COLO668 (cell line): ENCODE measurements around the gene EEF1A2.

Source experiments
- DNase-seq: peaks from one replicate; lab custom pipeline; 2025; ENCODE audit not compliant: unreplicated experiment; lab: John Stamatoyannopoulos, UW

The EEF1A2 gene

DNA sequence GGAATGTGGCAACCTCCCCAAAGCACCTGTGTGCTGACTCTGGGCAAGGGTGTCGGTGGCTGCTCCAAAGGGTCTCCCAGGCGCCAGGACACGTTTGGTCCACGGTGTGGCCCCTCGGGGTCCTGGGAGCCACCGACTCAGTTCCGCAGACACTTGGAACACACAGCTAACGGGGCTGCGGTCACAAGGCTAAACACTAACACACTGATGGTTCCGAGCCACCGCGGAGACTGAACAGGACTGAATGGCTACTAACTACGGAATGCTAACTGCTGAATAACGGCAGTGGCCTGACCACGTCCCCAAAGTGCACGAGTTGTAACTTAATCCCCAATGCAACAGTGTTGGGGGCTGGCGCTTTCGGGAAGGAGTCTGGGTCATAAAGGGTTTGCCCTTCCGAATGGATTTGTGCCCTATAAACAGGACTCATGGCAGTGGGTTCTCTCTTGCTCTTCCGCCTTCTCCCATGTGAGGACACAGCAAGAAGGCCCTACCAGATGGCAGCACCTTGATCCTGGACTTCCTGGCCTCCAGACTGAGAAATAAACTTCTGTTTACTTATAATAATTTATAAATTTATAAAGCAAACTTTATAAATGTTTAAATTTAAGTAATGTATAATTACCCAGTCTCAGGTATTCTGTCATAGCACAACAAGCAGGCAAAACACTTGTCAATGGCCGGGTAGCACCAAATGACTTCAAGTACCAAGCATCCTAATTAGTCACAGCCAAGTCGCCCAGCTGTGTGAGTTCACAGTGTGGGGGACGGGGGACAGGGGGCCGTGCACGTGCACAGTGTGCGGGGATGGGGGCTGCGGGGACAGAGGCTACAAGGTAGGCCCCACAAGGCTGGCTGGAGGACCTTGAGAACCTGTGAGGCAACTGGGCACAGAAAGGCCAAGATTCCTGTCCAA lies 2.3 kb upstream of the EEF1A2 start:
- DNase-seq: no peak

DNA sequence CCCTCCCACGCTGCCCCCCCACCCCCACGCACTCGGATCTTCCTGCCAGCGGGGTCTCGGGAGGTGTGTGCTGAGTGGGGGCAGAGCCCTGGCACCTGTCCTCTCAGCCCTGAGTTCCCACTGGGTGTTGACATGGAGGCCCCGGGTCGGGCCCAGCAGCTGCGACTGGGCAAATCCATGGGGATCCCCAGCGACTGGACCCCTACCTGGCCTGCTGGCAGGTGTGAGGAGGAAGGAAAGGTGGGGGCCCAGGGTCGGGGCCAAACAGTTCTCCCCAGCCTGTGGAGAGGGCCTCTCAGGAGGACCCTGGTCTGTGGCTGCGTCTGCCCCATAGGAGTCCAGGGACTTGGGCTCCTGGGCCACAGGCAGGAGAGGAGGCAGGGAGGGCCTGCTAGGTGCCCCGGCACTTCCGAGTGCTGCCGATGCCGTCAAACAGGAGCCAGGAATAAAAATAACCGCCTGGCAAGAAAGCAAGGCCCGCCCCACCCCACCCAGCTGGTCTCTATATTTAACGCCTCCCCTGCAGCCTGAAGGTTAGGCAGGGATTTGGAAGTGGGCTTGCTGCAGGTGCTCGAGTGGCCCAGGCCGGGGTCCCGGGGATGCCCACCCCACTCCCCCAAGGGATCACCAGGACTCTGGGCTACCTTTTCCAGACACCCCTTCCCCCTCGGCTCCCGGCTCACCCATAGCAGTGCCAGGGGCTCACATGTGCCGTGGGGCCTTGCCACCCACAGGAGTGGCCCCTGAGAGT lies 1.4 kb upstream of the EEF1A2 start:
- no peak for DNase-seq

DNA sequence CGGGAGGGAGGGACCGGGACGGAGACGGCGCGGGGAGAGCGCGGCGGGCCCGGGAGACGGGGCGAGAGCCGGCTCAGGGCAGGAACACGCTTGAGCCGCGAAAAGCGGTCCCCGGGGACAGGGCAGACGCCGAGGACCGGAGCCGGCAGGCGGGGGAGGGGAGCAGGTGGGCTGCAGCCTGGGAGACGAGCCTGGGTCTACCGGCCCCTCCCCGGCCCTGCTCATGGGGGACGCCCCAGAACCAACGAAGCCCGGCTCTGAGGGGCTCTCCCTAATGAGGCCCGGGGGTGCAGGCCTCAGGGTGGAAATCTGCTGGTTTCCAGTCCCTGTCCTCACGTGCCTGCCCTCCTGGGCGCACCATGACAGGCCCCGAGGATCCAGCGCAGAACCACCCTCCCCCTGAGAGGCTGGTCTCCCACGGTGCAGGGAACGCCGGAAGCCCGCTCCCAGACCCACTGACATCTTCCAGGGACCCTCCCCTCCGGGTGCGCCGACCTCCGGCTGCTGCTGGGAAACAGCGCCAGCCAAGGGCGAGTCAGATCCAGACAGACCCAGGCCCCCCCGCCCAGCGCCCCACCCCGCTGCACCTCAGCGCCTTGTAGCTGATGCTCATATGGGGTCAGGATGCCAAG lies 571 bp upstream of the EEF1A2 start:
- DNase-seq: no peak

DNA sequence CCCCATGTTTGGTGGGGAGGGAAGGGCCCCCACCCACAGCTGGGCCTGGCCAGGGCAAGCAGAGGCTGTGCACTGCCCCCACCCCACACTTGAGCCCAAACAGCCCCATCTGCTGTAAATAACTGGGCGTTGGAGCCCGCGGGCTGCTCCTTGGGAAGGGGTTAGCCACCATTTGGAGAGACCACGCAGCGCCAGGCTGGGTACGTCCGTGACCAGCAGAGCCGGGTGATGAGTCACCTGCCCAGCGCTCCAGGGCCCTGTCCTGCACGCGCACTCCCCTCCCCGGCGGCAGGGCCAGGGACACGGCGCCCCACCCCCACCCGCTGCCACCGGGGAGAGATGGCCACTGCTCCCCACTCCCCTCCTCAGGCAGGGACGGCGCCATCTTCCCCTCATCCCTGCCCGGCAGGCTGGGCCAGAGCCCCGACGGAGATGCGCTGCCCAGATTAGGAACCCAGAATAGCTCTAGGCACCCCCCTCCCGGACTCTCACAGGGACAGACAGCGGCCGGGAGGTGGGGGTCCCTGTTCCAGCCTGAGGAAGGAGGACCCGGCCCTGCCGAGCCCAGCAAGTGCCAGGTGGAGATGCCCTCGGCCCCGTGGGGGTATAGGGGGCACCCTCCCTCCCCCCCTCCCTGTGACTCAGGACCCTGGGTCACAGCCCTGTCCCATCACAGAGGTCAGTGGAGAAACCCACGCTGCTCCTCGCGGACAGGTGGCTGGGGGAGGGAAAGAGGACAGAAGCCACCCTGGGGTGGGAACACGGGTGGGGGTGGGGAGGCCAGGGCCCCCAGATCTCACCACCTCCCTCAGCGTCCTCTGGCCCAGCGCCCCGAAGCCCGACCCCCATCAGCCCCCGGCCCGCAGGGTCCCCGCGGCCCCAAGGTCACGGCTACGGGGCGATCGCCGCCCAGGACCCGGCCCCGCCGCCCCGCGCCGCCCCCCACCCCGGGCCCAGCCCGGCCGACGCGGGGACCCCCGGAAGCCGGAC lies 642 bp downstream of the EEF1A2 start:
- peak; percentile 74 for DNase-seq

DNA sequence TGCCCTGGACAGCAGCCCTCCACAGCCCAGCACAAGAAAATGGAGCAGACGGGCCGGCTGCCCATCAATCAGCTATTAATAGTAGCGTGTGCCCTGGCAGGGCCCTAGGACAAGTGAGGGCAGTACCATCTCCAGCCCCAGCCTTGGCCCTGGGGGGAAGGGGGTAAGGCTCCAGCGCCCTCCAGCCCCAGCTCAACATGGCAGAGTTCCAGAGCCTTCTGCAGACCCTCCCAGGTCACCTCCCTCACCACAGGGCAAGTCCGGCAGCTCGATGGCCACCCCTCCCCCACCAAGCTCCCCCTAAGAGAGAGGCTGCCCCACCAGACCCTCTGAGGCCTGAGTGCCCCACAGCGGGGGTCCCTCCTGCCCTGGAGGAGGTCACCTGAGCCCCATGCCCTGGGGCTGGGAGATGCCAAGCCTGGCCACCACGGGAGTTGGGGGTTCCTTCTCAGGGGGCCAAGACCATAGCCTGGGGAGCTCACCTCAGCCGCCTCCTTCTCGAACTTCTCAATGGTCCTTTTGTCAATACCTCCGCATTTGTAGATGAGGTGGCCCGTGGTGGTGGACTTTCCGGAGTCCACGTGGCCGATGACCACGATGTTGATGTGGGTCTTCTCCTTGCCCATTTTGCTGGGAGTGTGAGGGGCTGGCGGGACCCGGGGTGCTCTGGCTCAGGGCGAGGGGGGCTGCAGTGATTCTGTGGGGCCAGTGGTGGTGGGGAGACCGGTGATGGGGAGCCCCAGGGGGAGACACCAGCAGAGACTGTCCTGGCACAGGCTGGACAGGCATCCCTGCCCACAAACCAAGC lies 1.5 kb downstream of the EEF1A2 start:
- DNase-seq: no peak

DNA sequence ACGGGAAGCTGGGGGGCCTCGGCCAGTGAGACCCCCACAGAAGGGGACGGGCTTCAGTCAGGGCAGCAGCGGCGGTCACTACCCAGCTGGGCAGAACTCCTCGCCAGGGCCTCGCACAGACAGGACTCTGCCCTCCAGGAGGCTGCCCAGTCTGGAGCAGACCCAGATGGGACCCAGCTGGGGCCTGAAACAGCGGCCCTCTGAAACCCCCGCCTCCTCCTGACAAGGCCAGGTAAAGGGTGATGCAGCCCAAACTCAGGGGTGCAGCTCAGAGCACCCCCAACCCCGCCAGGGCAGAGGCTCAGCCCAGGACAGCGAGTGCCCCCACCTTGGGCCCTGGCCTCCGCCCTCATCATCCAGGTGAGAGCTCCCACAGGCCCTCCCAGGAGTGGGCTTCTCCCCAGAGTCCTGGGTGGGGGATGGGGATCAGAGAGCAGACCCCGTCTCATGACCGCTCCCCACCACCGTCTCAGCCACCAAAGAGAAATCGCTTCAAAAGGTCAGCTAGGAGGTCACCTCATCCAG lies 2.2 kb downstream of the EEF1A2 start:
- DNase-seq: no peak

DNA sequence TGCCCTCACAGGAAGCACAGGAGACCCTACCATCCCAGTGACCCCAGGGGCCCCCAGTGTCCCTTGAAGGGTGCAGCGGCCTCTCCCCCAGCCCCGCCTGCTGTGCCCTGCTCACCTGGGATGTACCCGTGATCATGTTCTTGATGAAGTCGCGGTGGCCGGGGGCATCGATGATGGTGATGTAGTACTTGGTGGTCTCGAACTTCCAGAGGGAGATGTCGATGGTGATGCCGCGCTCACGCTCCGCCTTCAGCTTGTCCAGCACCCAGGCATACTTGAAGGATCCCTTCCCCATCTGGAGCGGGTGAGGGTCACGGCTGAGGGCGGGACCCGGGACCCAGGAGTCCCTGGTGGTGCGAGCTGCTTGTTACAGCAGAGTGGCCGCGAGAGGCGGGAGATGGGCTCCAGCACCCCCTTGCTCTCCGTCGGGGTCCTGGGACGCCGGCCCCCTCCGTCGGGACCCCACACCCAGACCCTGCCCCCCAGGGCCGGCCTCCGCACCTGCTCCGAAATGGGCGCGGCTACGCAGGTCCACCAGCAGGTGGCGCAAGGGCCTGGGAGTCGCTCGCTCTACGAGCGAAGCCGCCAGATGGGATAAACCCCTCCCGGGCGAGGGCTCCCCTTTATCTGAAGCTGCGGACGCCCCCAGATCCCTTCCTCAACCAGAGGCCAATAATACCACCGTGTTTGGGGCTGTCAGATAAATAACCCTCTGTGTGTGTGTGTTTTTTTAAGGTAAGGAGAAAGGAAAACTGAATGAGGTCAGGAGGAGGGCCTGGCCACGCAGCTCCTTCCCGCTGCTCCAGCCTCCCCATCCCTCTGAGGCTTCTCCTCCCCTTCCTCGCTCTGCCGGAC lies 2.9 kb downstream of the EEF1A2 start:
- DNase-seq: peak; percentile 69

DNA sequence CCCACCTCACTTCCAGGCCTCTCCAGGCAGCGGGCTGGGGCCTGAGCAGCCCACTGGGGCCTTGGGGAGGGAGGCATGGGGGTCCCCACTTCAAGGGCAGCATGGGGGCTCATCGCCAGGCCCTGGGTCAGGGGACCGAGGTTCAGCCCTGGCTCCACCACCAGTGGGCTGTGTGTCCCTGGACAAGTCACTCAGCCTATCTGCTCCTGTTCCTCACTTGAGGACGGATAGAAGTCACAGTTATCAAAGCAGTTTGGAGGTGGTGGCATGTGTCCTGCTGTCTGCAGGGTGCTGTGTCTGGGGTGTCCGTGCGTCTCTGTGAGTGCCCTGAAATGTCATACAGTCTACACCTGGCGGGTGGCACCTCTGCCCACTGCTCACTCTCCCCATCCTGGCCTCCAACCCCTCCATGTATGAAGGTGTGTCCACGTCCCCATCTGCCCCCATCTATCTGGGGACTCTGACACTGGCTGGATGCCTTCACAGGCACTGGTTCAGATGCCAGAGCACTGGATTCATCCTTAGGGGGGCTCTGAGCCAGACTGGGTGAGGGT lies 3.6 kb downstream of the EEF1A2 start:
- no peak for DNase-seq

DNA sequence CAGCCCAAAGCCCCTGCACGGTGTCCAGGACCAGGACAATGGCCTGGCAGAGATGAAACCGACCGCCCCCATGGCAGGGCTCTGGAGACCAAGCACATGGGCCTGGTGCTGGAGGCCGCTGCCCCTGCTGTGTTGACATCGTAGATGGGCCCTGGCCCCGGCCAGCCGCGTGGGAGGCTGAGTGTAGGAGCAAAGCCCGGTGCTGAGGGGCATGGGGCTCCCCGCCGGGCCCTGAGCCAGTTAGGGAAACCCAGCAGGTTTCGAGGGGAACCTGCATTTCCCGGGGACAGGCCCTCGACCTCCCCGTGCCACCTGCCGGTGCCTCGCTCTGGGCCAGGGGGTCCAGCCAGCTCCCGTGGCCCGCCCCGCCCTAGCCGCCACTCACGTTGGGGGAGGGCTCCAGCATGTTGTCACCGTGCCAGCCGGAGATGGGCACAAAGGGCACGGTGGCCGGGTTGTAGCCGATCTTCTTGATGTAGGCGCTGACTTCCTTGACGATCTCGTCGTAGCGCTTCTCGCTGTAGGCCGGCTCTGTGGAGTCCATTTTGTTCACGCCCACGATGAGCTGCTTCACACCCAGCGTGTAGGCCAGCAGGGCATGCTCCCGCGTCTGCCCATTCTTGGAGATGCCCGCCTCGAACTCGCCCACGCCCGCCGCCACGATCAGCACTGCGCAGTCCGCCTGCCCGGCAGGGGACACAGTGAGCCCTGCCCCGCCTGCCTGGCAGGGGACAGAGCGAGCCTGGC lies 4.3 kb downstream of the EEF1A2 start:
- no peak for DNase-seq

DNA sequence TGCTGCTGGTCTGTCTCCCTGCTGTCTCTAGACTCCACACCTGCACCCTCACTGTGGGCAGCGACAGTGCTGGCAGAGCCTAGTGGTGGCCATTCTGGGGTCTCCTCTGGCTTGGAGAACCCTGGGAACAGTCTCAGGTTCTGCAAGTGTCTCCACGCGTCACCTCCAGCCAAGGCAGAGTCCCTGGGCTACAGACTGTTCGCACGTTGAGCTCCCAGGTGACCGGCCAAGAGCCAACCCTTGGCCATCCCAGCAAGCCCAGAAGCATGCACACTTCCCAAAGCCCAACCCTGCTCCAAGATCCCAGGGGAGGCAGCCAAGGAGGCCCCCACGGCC lies 4.8 kb downstream of the EEF1A2 start:
- no peak for DNase-seq

DNA sequence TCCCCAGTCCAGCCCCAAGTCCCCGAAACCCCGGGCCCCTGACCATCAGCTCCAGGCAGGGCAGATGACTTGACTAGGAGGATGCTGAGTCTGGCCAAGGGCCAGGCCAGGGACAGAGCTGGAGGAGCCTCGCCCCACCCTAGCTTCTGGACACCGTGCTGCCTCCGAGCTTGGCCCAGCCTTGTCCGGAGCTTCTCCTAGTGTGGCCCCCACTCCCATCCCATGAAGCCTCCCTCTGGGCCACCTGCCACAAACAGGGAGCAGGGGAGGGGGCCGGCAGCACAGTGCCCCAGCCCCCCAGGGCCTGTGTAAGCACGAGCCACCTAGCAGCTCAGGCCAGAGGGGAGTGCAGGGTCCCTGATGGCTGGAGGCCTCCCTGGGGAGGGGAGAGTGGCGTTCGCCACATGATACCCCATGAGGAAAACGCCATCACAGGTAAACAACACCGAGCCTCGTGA lies 5.3 kb downstream of the EEF1A2 start:
- no peak for DNase-seq

DNA sequence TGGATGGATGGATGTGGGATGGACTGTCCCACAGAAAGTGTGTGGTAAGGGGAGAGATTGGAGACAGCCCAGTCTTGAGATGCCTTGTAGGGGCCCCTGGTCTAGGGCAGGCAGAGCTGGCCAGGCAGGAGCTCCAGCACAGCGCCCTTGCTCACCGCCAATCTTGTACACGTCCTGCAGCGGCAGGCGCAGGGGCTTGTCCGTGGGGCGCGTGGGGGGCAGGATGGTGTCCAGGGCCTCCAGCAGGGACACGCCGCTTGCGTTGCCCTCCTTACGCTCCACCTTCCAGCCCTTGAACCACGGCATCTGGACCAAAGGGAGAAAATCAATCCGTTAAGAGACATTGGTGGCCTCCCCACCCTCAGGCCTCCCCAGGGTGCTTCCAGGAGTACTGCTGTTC lies 5.9 kb downstream of the EEF1A2 start:
- DNase-seq: no peak

DNA sequence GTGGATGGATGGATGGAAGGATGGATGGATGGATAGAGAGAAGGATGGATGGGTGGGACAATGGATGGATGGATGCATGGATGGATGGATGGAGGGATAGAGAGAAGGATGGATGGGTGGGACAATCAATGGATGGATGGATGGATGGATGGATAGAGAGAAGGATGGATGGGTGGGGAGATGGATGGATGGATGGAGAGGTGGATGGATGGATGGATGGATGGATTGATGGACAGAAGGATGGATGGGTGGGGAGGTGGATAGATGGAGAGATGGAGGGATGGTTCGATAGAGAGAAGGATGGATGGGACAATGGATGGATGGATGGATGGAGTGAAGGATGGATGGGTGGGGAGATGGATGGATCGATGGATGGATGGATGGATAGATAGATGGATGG lies 6.4 kb downstream of the EEF1A2 start:
- DNase-seq: no peak

DNA sequence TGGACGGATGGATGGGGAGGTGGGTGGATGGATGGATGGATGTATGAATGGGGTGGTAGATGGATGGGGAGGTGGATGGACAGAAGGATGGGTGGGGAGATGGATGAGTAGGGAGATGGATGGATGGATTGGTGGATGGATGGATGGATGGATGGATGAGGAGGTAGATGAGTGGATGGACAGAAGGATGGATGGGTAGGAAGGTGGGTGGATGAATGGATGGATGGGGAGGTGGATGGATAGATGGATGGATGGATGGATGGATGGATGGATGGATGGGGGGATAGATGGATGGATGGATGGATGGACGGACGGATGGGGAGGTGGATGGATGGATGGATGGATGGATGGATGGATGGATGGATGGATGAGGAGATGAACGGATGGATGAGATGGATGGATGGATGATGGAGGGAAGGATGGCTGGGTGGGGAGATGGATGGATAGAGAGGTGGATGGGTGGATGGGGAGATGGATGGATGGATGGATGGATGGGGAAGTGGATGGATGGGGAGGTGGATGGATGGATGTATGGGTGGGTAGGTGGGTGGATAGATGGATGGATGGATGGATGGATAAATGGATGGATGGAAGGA lies 7.2 kb downstream of the EEF1A2 start:
- no peak for DNase-seq

DNA sequence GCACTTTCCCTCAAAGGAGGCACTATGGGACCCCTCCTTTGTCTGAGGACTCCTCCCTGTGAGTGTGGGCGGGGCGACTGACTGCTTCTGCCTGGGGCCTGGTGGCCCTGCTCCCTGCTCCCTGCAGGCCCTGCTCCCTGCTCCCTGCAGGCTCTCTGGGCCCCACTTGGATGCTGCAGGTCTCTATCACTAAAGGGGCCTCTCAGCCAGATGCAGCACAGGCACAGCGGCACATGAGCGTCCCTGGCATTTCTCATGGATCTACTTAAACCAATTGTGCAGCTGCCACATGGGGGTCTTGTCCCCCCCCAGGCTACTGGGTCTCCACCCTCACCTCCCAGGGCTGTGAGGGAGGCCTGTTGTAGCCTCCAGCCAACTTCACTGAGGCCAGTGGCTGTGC lies 7.8 kb downstream of the EEF1A2 start:
- no peak for DNase-seq

DNA sequence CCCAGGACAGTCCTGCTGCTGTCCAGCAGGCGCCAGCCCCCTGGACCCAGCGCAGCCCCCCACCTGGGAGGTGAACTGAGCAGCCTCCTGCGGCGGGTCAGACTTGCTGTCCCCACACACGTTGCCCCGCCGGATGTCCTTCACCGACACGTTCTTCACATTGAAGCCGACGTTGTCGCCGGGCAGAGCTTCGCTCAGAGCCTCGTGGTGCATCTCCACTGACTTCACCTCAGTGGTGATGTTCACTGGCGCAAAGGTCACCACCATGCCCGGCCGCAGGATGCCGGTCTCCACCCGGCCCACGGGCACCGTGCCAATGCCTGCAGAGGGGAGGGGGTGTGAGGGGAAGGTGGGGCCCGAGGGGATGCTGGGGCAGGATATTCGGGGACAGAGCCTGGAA lies 8.5 kb downstream of the EEF1A2 start:
- DNase-seq: no peak
